Caco-2 (cell line): ENCODE data around the gene PPAN. TPM values are rescaled to one million over a fixed set of nuclear protein-coding genes. Genes with fewer than 3 reads are reported as not detected.

ENCODE experiments used
- BruUV-seq: library from RNA; stranded (reverse); fragments of 400-500 nt; replicated peaks from 2 replicates; lab custom pipeline; 2021; lab: Mats Ljungman, UMichigan
- CTCF ChIA-PET: fragments of 300-600 bp; sonication (Branson Sonifier 250); formaldehyde crosslinking; loops from one replicate; lab custom pipeline; 2022; ENCODE audit warnings: antibody characterized with exemption; lab: Charles Lee
- POLR2A ChIA-PET: fragments of 300-600 bp; sonication (Branson Sonifier 250); formaldehyde crosslinking; loops from one replicate; lab custom pipeline; 2022; ENCODE audit warnings: antibody characterized with exemption; lab: Charles Lee
- DNase-seq, 2 experiments: peaks; one replicate each; pipeline versions ENCODE4 v3.0.0 to v3.0.0-alpha.2; 2020 to 2022
- H3K27me3 ChIP-seq: replicated peaks from 2 replicates; pipeline ENCODE4 v1.6.0; 2011; ENCODE audit warnings: low read length; ENCODE audit not compliant: control insufficient read depth, insufficient read depth
- H3K36me3 ChIP-seq: 2 replicates; pipeline ENCODE4 v1.5.1; 2011; ENCODE audit warnings: low read length; ENCODE audit not compliant: control insufficient read depth, insufficient read depth
- H3K4me1 ChIP-seq: fragments of 250-450 bp; sonication (Bioruptor Pico); 2 replicates; pipeline ENCODE4 v1.5.1; 2020; ENCODE audit warnings: mild to moderate bottlenecking
- H3K4me3 ChIP-seq: 2 replicates; pipeline ENCODE4 v1.5.1; 2011; ENCODE audit warnings: low read depth, mild to moderate bottlenecking, control low read depth, low read length
- H3K9me3 ChIP-seq: fragments of 250-450 bp; sonication (Bioruptor Pico); 2 replicates; pipeline ENCODE4 v1.5.1; 2020; ENCODE audit warnings: mild to moderate bottlenecking, moderate library complexity
- H3K27ac Mint-ChIP-seq: one replicate; pipeline ENCODE4 v1.8.0; 2022; ENCODE audit warnings: mixed read lengths; ENCODE audit not compliant: unreplicated experiment
- H3K27me3 Mint-ChIP-seq: one replicate; pipeline ENCODE4 v1.8.0; 2022; ENCODE audit warnings: mixed read lengths; ENCODE audit not compliant: insufficient read depth, unreplicated experiment
- H3K36me3 Mint-ChIP-seq: one replicate; pipeline ENCODE4 v1.8.0; 2022; ENCODE audit warnings: mild to moderate bottlenecking, mixed read lengths; ENCODE audit not compliant: insufficient read depth, unreplicated experiment
- H3K4me1 Mint-ChIP-seq: one replicate; pipeline ENCODE4 v1.8.0; 2022; ENCODE audit warnings: low read depth, mixed read lengths; ENCODE audit not compliant: unreplicated experiment
- H3K4me3 Mint-ChIP-seq: one replicate; pipeline ENCODE4 v1.8.0; 2022; ENCODE audit warnings: mild to moderate bottlenecking, moderate library complexity, mixed read lengths; ENCODE audit not compliant: unreplicated experiment
- H3K9me3 Mint-ChIP-seq: one replicate; pipeline ENCODE4 v1.8.0; 2022; ENCODE audit warnings: mixed read lengths; ENCODE audit not compliant: unreplicated experiment
- intact Hi-C: fragments of 100-400 bp; cut with micrococcal nuclease; formaldehyde crosslinking; loops from one replicate; pipeline ENCODE4 v1.10.0; 2022; ENCODE audit not compliant: unreplicated experiment
- total RNA-seq: library from RNA; stranded (reverse); gene quantifications from 2 replicates; pipeline ENCODE4 v1.2.3, GENCODE V29; 2022
- TF ChIP-seq, protein P1 (sequence below), 2 experiments: fragments of 200-600 bp in 1 of 2; IDR thresholded peaks; 1 replicate in 1 of 2; 2 replicates in 1 of 2; pipeline versions ENCODE4 v1.5.1 to v1.8.0; 2011 to 2022; ENCODE audit warnings: antibody characterized with exemption in 1 of 2, control low read depth in 1 of 2, inconsistent platforms in 1 of 2, low read depth in 1 of 2, low read length in 1 of 2, mild to moderate bottlenecking in 1 of 2, moderate library complexity in 1 of 2; ENCODE audit not compliant: insufficient read depth in 1 of 2, severe bottlenecking in 1 of 2, unreplicated experiment in 1 of 2

Gene PPAN
- total RNA-seq, 1 experiment from 2014 or later, result 62.8 TPM

DNA sequence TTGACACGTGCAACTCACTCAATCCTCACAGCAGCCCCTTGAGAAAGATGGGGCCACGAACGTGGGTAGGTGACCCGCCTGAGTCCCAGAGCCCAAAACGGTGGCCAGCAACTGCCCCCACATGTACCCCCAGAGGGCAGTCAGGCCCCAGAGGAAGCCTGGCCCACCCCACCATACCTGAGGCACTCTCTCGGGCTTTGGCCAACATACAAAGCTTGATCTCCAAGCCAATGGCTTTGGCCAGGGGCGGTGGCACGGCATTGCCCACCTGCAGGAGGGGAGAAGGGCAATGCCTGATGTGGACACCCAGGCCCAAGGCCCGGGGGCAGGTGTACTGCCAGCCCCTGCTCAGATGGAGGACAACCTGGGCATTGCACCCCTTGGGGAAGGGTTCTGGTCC, 27.9 kb downstream of the PPAN start:
- no peaks in the 10 kb centered on the region for H3K4me1 Mint-ChIP-seq
- intact Hi-C loops, result no loop called here
- no peak overlapping the region for H3K4me3 ChIP-seq
- H3K36me3 Mint-ChIP-seq, result peaks cover 53% of the 10 kb centered on the region
- no peak overlapping the region for H3K27ac Mint-ChIP-seq
- CTCF ChIA-PET, result no interaction called here
- H3K27me3 Mint-ChIP-seq, result no peaks in the 10 kb centered on the region
- H3K4me1 ChIP-seq, result no peaks in the 10 kb centered on the region
- BruUV-seq, result no TSS peak
- H3K27me3 ChIP-seq, result no peaks in the 10 kb centered on the region
- no peak overlapping the region for H3K4me3 Mint-ChIP-seq
- TF ChIP-seq, protein P1, sequence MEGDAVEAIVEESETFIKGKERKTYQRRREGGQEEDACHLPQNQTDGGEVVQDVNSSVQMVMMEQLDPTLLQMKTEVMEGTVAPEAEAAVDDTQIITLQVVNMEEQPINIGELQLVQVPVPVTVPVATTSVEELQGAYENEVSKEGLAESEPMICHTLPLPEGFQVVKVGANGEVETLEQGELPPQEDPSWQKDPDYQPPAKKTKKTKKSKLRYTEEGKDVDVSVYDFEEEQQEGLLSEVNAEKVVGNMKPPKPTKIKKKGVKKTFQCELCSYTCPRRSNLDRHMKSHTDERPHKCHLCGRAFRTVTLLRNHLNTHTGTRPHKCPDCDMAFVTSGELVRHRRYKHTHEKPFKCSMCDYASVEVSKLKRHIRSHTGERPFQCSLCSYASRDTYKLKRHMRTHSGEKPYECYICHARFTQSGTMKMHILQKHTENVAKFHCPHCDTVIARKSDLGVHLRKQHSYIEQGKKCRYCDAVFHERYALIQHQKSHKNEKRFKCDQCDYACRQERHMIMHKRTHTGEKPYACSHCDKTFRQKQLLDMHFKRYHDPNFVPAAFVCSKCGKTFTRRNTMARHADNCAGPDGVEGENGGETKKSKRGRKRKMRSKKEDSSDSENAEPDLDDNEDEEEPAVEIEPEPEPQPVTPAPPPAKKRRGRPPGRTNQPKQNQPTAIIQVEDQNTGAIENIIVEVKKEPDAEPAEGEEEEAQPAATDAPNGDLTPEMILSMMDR (IDR thresholded peaks at IDR 0.05; ENCODE audit: insufficient read depth in 1 of 2, low read depth in 1 of 2, low read length in 1 of 2, severe bottlenecking in 1 of 2, unreplicated experiment in 1 of 2), result no peak
- no peaks in the 10 kb centered on the region for H3K9me3 Mint-ChIP-seq
- DNase-seq, result no peak
- H3K9me3 ChIP-seq, result no peaks in the 10 kb centered on the region
- POLR2A ChIA-PET, result no interaction called here
- H3K36me3 ChIP-seq, result peaks cover 1% of the 10 kb centered on the region; the same call in 1 of the 2 replicates

GRCh38 chr19:10135551-10136334, 29.6 kb downstream of the PPAN start:
- peaks cover 1% of the 10 kb centered on the region; the same call in 1 of the 2 replicates for H3K36me3 ChIP-seq
- POLR2A ChIA-PET, result no interaction called here
- no TSS peak for BruUV-seq
- H3K27me3 ChIP-seq, result no peaks in the 10 kb centered on the region
- H3K9me3 ChIP-seq, result no peaks in the 10 kb centered on the region
- Mint-ChIP-seq H3K36me3 (peaks cover 61% of the 10 kb centered on the region), H3K4me1 (no peaks in the 10 kb centered on the region), H3K27ac (no peak overlapping the region), H3K4me3 (no peak overlapping the region), H3K27me3 (no peaks in the 10 kb centered on the region), H3K9me3 (no peaks in the 10 kb centered on the region)
- H3K4me1 ChIP-seq, result no peaks in the 10 kb centered on the region
- H3K4me3 ChIP-seq, result no peak overlapping the region
- TF ChIP-seq, protein P1 (IDR thresholded peaks at IDR 0.05; ENCODE audit: insufficient read depth in 1 of 2, low read depth in 1 of 2, low read length in 1 of 2, severe bottlenecking in 1 of 2, unreplicated experiment in 1 of 2), result no peak
- intact Hi-C loops, result no loop called here
- CTCF ChIA-PET, result no interaction called here
- no peak for DNase-seq

DNA sequence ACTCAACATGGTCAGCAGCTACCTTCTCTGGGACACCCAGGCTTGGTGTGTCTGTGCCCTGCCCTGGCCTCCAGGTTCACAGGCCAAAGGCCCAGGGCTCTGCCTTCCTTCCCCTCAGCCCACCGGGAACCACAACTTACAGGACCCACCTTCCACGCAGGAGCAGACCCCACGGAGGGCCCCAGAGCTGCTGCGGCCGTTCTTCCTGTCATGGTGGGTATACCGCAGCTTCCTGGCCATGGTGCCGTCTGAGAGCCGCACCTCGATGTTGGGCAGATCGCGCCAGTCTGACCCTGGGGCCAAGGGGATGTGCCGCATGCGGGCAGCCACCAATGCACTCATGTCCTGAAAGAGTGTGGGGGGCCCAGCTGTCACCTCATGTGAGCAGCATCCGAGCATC, 30.8 kb downstream of the PPAN start:
- no peaks in the 10 kb centered on the region for H3K4me1 ChIP-seq
- no peak overlapping the region for H3K4me3 ChIP-seq
- BruUV-seq, result no TSS peak
- Mint-ChIP-seq H3K27ac (no peak overlapping the region), H3K4me1 (no peaks in the 10 kb centered on the region), H3K27me3 (no peaks in the 10 kb centered on the region), H3K9me3 (no peaks in the 10 kb centered on the region), H3K36me3 (peaks cover 64% of the 10 kb centered on the region), H3K4me3 (no peak overlapping the region)
- TF ChIP-seq, protein P1 (IDR thresholded peaks at IDR 0.05; ENCODE audit: insufficient read depth in 1 of 2, low read depth in 1 of 2, low read length in 1 of 2, severe bottlenecking in 1 of 2, unreplicated experiment in 1 of 2), result no peak
- DNase-seq, result no peak
- no peaks in the 10 kb centered on the region for H3K9me3 ChIP-seq
- H3K36me3 ChIP-seq, result peaks cover 1% of the 10 kb centered on the region; the same call in 1 of the 2 replicates
- no peaks in the 10 kb centered on the region for H3K27me3 ChIP-seq
- CTCF ChIA-PET, result no interaction called here
- intact Hi-C loops, result no loop called here
- POLR2A ChIA-PET, result no interaction called here
